ENCODE results near the gene SH3RF2.

DNA sequence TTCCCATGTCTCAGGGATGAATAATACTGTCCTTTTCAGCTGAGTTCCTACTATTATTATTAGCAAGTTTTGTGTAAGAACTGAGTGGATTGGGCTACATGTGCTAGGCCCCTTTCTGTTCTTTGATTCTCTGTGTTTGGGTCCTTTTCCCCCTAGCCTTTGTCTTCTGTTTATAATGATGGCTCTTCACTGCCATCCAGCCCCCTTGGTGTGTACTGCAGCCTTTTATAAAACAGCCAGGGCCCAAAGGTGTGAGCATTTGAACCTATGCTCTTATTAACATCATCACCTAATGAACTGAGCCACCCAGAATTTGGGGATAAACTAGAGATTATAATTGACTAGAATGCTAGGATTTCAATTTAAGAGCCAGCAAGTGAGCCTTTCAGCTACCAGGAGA, 116.4 kb downstream of the SH3RF2 start:
- TF ChIP-seq, protein P1, sequence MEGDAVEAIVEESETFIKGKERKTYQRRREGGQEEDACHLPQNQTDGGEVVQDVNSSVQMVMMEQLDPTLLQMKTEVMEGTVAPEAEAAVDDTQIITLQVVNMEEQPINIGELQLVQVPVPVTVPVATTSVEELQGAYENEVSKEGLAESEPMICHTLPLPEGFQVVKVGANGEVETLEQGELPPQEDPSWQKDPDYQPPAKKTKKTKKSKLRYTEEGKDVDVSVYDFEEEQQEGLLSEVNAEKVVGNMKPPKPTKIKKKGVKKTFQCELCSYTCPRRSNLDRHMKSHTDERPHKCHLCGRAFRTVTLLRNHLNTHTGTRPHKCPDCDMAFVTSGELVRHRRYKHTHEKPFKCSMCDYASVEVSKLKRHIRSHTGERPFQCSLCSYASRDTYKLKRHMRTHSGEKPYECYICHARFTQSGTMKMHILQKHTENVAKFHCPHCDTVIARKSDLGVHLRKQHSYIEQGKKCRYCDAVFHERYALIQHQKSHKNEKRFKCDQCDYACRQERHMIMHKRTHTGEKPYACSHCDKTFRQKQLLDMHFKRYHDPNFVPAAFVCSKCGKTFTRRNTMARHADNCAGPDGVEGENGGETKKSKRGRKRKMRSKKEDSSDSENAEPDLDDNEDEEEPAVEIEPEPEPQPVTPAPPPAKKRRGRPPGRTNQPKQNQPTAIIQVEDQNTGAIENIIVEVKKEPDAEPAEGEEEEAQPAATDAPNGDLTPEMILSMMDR (IDR thresholded peaks at IDR 0.05; ENCODE audit: borderline replicate concordance, extremely low read depth, low read length, poor library complexity, severe bottlenecking) = peak; percentile 36
- no peak for TF ChIP-seq EZH2 (IDR thresholded peaks at IDR 0.05; ENCODE audit: borderline replicate concordance, low read depth, low read length, severe bottlenecking)

Data from DND-41 (cell line).